Measurements from ENCODE around the gene COX20.

COX20 gene

DNA sequence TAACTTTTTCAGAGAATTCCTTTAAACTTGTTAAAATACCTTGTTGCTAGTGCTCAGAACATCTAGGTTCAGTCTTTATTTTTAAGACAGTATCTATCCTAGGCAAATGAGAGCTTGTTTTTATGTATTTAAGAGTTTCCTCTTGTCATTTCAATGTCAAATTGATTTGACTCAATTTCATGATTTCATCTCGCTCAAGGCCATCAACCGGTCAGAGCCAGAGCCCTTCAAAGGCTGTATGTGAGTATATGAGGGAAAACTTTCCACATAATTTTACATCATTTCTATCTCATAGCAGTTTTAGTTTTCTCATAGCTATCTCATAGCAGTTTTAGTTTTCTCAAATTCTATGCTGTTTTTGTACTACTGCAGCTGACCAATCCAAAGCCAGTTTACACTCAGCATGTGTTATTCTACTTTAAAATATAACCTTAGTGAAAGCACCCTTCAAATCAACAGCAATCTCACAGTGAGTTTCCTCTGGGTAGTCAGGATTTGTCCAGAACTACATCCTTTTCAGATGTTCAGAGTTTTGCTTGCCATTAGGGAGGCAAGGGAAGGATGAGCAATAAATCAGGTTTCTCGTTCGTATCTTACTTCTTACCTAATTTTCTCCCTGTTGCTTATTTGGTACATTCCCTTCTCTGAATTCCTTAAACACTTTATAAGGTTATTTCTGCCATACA, 16.2 kb downstream of the COX20 start:
- no peak for TF ChIP-seq CTCF (conservative IDR thresholded peaks at IDR 0.05; ENCODE audit: low read length)
- DNase-seq (ENCODE audit: low read depth) = no peak
- H3K4me3 ChIP-seq (ENCODE audit: low read length) = no peak overlapping the region

DNA sequence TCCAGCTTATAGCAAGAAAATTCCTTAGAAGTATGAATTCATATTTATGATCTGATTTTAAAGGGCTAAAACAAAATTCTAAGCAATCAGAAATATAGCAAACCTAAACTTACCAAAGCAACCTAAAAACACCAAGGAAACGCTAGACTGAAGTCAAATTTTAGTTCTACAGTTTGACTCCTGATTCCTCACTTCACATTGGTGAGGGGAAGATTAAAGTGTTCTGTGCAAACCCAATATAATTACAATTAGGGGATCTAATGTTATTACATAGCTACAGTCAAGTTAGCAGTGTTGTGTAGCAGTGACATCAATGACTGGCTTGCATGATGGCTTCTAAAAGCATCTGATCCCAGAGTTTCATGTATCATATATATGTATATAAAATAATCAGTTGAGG, 17.2 kb downstream of the COX20 start:
- no peak for TF ChIP-seq CTCF (conservative IDR thresholded peaks at IDR 0.05; ENCODE audit: low read length)
- no peak for DNase-seq (ENCODE audit: low read depth)
- H3K4me3 ChIP-seq (ENCODE audit: low read length) = no peak overlapping the region

- no peak for TF ChIP-seq CTCF (conservative IDR thresholded peaks at IDR 0.05; ENCODE audit: low read length)
- no peak overlapping the region for H3K4me3 ChIP-seq (ENCODE audit: low read length)
- no peak for DNase-seq (ENCODE audit: low read depth)
Measured at GRCh38 chr1:244854166-244854565, 18.7 kb downstream of the COX20 start.

GRCh38 chr1:244854865-244855578, 19.6 kb downstream of the COX20 start:
- no peak for DNase-seq (ENCODE audit: low read depth)
- no peak for TF ChIP-seq CTCF (conservative IDR thresholded peaks at IDR 0.05; ENCODE audit: low read length)
- H3K4me3 ChIP-seq (ENCODE audit: low read length) = no peak overlapping the region

- no peak for DNase-seq (ENCODE audit: low read depth)
- TF ChIP-seq CTCF (conservative IDR thresholded peaks at IDR 0.05; ENCODE audit: low read length) = no peak
- H3K4me3 ChIP-seq (ENCODE audit: low read length) = no peak overlapping the region
Measured at GRCh38 chr1:244857761-244858160, 22.3 kb downstream of the COX20 start.

DNA sequence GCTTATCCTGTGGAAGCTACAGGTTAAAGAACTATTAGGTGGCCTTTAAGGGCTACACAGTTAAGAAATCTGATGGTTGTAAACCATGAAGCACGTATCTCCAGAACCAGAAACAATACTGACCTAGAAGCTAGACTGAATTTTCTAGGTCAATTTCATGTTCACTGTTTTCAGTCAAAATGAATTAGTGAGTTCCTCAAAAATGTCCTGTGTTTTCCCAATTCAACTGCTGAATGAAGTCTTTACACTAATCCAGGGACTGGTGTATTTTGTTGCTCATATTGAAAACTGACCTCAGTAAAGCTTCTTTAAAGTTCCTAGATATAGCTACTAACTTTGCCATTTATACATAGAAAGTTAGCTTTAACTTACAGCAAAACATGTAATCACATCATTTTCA, 22.9 kb downstream of the COX20 start:
- no peak overlapping the region for H3K4me3 ChIP-seq (ENCODE audit: low read length)
- no peak for DNase-seq (ENCODE audit: low read depth)
- no peak for TF ChIP-seq CTCF (conservative IDR thresholded peaks at IDR 0.05; ENCODE audit: low read length)

DNA sequence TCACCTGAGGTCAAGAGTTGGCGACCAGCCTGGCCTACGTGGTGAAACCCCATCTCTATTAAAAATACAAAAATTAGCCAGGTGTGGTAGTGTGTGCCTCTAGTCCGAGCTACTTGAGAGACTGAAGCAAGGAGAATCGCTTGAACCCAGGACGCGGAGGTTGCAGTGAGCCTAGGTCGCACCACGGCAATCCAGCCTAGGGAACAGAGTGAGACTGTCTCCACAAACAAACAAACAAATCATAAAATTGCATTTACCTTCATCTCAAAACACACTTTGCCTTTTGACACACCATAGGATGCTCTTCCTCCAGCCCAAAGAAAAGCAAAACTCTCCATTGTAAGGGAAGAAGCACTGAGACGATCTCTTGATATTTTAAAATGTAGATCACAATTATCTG, 24.6 kb downstream of the COX20 start:
- no peak for DNase-seq (ENCODE audit: low read depth)
- no peak for TF ChIP-seq CTCF (conservative IDR thresholded peaks at IDR 0.05; ENCODE audit: low read length)
- peak overlapping the region; percentile 20; the same call in 1 of the 2 replicates for H3K4me3 ChIP-seq (ENCODE audit: low read length)
